Mesenchymal stem cell (in vitro differentiated cells and primary cell): ENCODE data around the gene ANTXR2.

Source experiments
- DNase-seq: peaks from one replicate; pipeline ENCODE4 v3.0.0-alpha.2; 2013
- H2AFZ ChIP-seq: one replicate; pipeline ENCODE4 v1.6.1; 2013; ENCODE audit warnings: low read depth, mild to moderate bottlenecking, control low read depth, inconsistent platforms, low read length, moderate library complexity
- H2AK5ac ChIP-seq: 2 replicates; pipeline ENCODE4 v1.6.1; 2013; ENCODE audit warnings: low read length, moderate library complexity, mild to moderate bottlenecking, inconsistent platforms; ENCODE audit not compliant: severe bottlenecking
- H2BK120ac ChIP-seq: one replicate; pipeline ENCODE4 v1.6.1; 2013; ENCODE audit warnings: low read depth, mild to moderate bottlenecking, inconsistent platforms, low read length, moderate library complexity
- H2BK12ac ChIP-seq, 2 experiments: one replicate each; pipeline ENCODE4 v1.6.1; 2013; ENCODE audit warnings: inconsistent platforms in 2 of 2, low read length in 2 of 2, mild to moderate bottlenecking in 2 of 2, moderate library complexity in 2 of 2, control low read depth in 1 of 2
- H2BK15ac ChIP-seq: one replicate; pipeline ENCODE4 v1.6.1; 2013; ENCODE audit warnings: mild to moderate bottlenecking, low read depth, inconsistent platforms; ENCODE audit not compliant: poor library complexity, severe bottlenecking
- H2BK5ac ChIP-seq: 2 replicates; pipeline ENCODE4 v1.6.1; 2013; ENCODE audit warnings: low read depth, mild to moderate bottlenecking, low read length, control low read depth, inconsistent platforms; ENCODE audit not compliant: poor library complexity, severe bottlenecking
- H3K14ac ChIP-seq, 2 experiments: one replicate each; pipeline ENCODE4 v1.6.1; 2013; ENCODE audit warnings: inconsistent platforms in 2 of 2, low read length in 2 of 2, control low read depth in 1 of 2, mild to moderate bottlenecking in 1 of 2, moderate library complexity in 1 of 2
- H3K18ac ChIP-seq, 2 experiments: one replicate each; pipeline ENCODE4 v1.6.1; 2013; ENCODE audit warnings: inconsistent platforms in 2 of 2, low read length in 2 of 2, control low read depth in 1 of 2, low read depth in 1 of 2, mild to moderate bottlenecking in 1 of 2
- H3K23ac ChIP-seq, 2 experiments: one replicate each; pipeline ENCODE4 v1.6.1; 2013; ENCODE audit warnings: inconsistent platforms in 2 of 2, low read length in 2 of 2, mild to moderate bottlenecking in 2 of 2, moderate library complexity in 2 of 2, control low read depth in 1 of 2
- H3K27ac ChIP-seq: 2 replicates; pipeline ENCODE4 v1.5.1; 2013; ENCODE audit warnings: mild to moderate bottlenecking, moderate library complexity, low read length, control low read depth, inconsistent platforms; ENCODE audit not compliant: poor library complexity, severe bottlenecking
- H3K27me3 ChIP-seq, 2 experiments: 2 replicates each; pipeline versions ENCODE4 v1.6.1 to v1.7.0; 2013; ENCODE audit warnings: low read length in 2 of 2, mild to moderate bottlenecking in 2 of 2, moderate library complexity in 2 of 2, control low read depth in 1 of 2, inconsistent platforms in 1 of 2; ENCODE audit not compliant: control insufficient read depth in 1 of 2, insufficient read depth in 1 of 2
- H3K36me3 ChIP-seq, 2 experiments: 2 replicates each; pipeline versions ENCODE4 v1.6.1 to v1.7.0; 2013; ENCODE audit warnings: low read length in 2 of 2, control low read depth in 1 of 2, inconsistent platforms in 1 of 2, low read depth in 1 of 2, mild to moderate bottlenecking in 1 of 2; ENCODE audit not compliant: insufficient read depth in 2 of 2, control insufficient read depth in 1 of 2
- H3K4ac ChIP-seq, 2 experiments: one replicate each; pipeline ENCODE4 v1.6.1; 2013; ENCODE audit warnings: inconsistent platforms in 2 of 2, low read length in 2 of 2, mild to moderate bottlenecking in 2 of 2, moderate library complexity in 2 of 2, control low read depth in 1 of 2, low read depth in 1 of 2
- H3K4me1 ChIP-seq: 2 replicates; pipeline ENCODE4 v1.6.1; 2013; ENCODE audit warnings: low read depth, low read length, control low read depth; ENCODE audit not compliant: control insufficient read depth, insufficient read depth
- H3K4me2 ChIP-seq: 2 replicates; pipeline ENCODE4 v1.6.1; 2013; ENCODE audit warnings: low read length, mild to moderate bottlenecking, inconsistent platforms; ENCODE audit not compliant: poor library complexity, severe bottlenecking
- H3K4me3 ChIP-seq, 2 experiments: 2 replicates each; pipeline versions ENCODE4 v1.5.1 to v1.7.0; 2013; ENCODE audit warnings: low read length in 2 of 2, mild to moderate bottlenecking in 2 of 2, control low read depth in 1 of 2, low read depth in 1 of 2; ENCODE audit not compliant: insufficient read depth in 1 of 2
- H3K79me1 ChIP-seq: replicated peaks from 2 replicates; pipeline ENCODE4 v1.6.1; 2013; ENCODE audit warnings: mild to moderate bottlenecking, control low read depth, low read length, inconsistent platforms; ENCODE audit not compliant: poor library complexity, severe bottlenecking
- H3K9ac ChIP-seq: 2 replicates; pipeline ENCODE4 v1.7.0; 2013; ENCODE audit warnings: mild to moderate bottlenecking, low read length, moderate library complexity
- H3K9me3 ChIP-seq: 2 replicates; pipeline ENCODE4 v1.7.0; 2013; ENCODE audit warnings: mild to moderate bottlenecking, low read length; ENCODE audit not compliant: control insufficient read depth
- H4K8ac ChIP-seq: one replicate; pipeline ENCODE4 v1.6.1; 2013; ENCODE audit warnings: inconsistent platforms, mild to moderate bottlenecking, low read length, moderate library complexity
- H4K91ac ChIP-seq: one replicate; pipeline ENCODE4 v1.6.1; 2013; ENCODE audit warnings: mild to moderate bottlenecking, low read length, inconsistent platforms
- WGBS: methylation state at CpG from one replicate; pipeline ENCODE4 v1.1.7; 2013; ENCODE audit warnings: mixed read lengths; 5-methylcytosine and 5-hydroxymethylcytosine counted together

The ANTXR2 gene

GRCh38 chr4:80097400-80098177 lies 24.6 kb upstream of the ANTXR2 start:
- no peak overlapping the region for H3K4me2 ChIP-seq
- DNase-seq = peak; percentile 57
- no peak overlapping the region for H2AK5ac ChIP-seq
- no peak overlapping the region for H4K8ac ChIP-seq
- H2BK12ac ChIP-seq = no peak overlapping the region
- no peak overlapping the region for H3K14ac ChIP-seq
- H3K4me3 ChIP-seq = peak overlapping the region in 1 of 2 experiments; percentile 3
- no peak overlapping the region for H3K18ac ChIP-seq
- H3K9ac ChIP-seq = peak overlapping the region; percentile 78
- 34% methylated on average over 4 of the region's 4 CpGs for WGBS
- no peak overlapping the region for H3K23ac ChIP-seq
- no peaks in the 10 kb centered on the region for H3K79me1 ChIP-seq
- H3K9me3 ChIP-seq = no peaks in the 10 kb centered on the region
- no peak overlapping the region for H2BK120ac ChIP-seq
- H3K36me3 ChIP-seq = no peaks in the 10 kb centered on the region
- H3K27ac ChIP-seq = no peak overlapping the region
- H2BK5ac ChIP-seq = no peak overlapping the region
- H2AFZ ChIP-seq = no peak overlapping the region
- H2BK15ac ChIP-seq = no peak overlapping the region
- no peaks in the 10 kb centered on the region for H3K27me3 ChIP-seq
- H4K91ac ChIP-seq = no peak overlapping the region
- H3K4me1 ChIP-seq = peaks cover 1% of the 10 kb centered on the region
- H3K4ac ChIP-seq = no peak overlapping the region

GRCh38 chr4:80096175-80096850 lies 23.3 kb upstream of the ANTXR2 start:
- no peak overlapping the region for H3K23ac ChIP-seq
- H3K14ac ChIP-seq = no peak overlapping the region
- no peak overlapping the region for H2BK15ac ChIP-seq
- no peaks in the 10 kb centered on the region for H3K36me3 ChIP-seq
- H2BK5ac ChIP-seq = no peak overlapping the region
- H3K79me1 ChIP-seq = no peaks in the 10 kb centered on the region
- H3K9me3 ChIP-seq = no peaks in the 10 kb centered on the region
- no peak overlapping the region for H3K4ac ChIP-seq
- no peak overlapping the region for H3K18ac ChIP-seq
- no peak for DNase-seq
- H2BK12ac ChIP-seq = no peak overlapping the region
- no peak overlapping the region for H3K4me2 ChIP-seq
- no peak overlapping the region for H3K4me3 ChIP-seq
- H3K27ac ChIP-seq = no peak overlapping the region
- WGBS = 100% methylated on average over 1 of the region's 4 CpGs
- no peak overlapping the region for H2BK120ac ChIP-seq
- no peak overlapping the region for H2AK5ac ChIP-seq
- H4K91ac ChIP-seq = no peak overlapping the region
- H3K27me3 ChIP-seq = no peaks in the 10 kb centered on the region
- H4K8ac ChIP-seq = no peak overlapping the region
- no peak overlapping the region for H2AFZ ChIP-seq
- H3K4me1 ChIP-seq = peaks cover 1% of the 10 kb centered on the region
- no peak overlapping the region for H3K9ac ChIP-seq

DNA sequence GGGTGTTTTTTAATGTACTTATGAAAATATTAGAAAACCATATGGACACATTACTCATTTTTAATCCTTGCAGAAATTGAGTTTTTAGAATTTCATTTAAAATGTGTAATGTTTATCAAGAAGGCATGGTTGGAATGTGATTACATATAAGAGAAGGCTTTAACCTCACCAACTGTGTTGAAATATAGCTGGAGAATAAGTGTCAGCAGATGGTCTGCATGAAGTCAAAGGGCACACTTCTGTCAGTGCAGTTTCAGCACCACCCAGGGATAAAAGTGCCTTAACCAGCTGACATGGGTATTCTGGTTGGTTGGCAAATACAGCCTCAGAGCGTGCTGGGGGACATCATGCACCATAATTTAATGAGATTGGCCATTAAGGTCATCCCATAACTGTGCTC lies 21.2 kb upstream of the ANTXR2 start:
- no peak overlapping the region for H2AFZ ChIP-seq
- no peak overlapping the region for H2BK12ac ChIP-seq
- no peaks in the 10 kb centered on the region for H3K27me3 ChIP-seq
- H4K8ac ChIP-seq = no peak overlapping the region
- H3K4me3 ChIP-seq = no peak overlapping the region
- H3K9me3 ChIP-seq = no peaks in the 10 kb centered on the region
- no peak overlapping the region for H3K27ac ChIP-seq
- H2BK120ac ChIP-seq = no peak overlapping the region
- H2BK15ac ChIP-seq = no peak overlapping the region
- no peaks in the 10 kb centered on the region for H3K36me3 ChIP-seq
- WGBS = 71% methylated on average over 1 of the region's 1 CpG
- peak; percentile 30 for DNase-seq
- no peak overlapping the region for H3K14ac ChIP-seq
- H2AK5ac ChIP-seq = no peak overlapping the region
- H3K9ac ChIP-seq = no peak overlapping the region
- peaks cover 1% of the 10 kb centered on the region for H3K4me1 ChIP-seq
- H3K18ac ChIP-seq = no peak overlapping the region
- H3K79me1 ChIP-seq = no peaks in the 10 kb centered on the region
- H3K23ac ChIP-seq = no peak overlapping the region
- no peak overlapping the region for H4K91ac ChIP-seq
- H2BK5ac ChIP-seq = no peak overlapping the region
- H3K4ac ChIP-seq = no peak overlapping the region
- H3K4me2 ChIP-seq = no peak overlapping the region

GRCh38 chr4:80093563-80093962 lies 20.5 kb upstream of the ANTXR2 start:
- H4K91ac ChIP-seq = no peak overlapping the region
- no peak overlapping the region for H2AFZ ChIP-seq
- H3K27me3 ChIP-seq = no peaks in the 10 kb centered on the region
- DNase-seq = no peak
- H2BK5ac ChIP-seq = no peak overlapping the region
- no peak overlapping the region for H2BK12ac ChIP-seq
- no peak overlapping the region for H2AK5ac ChIP-seq
- no peak overlapping the region for H2BK15ac ChIP-seq
- H3K27ac ChIP-seq = no peak overlapping the region
- no peaks in the 10 kb centered on the region for H3K9me3 ChIP-seq
- H3K18ac ChIP-seq = no peak overlapping the region
- H4K8ac ChIP-seq = no peak overlapping the region
- H3K4me2 ChIP-seq = no peak overlapping the region
- H3K4me3 ChIP-seq = no peak overlapping the region
- no peak overlapping the region for H3K4ac ChIP-seq
- peaks cover 1% of the 10 kb centered on the region for H3K4me1 ChIP-seq
- no peak overlapping the region for H3K14ac ChIP-seq
- H3K9ac ChIP-seq = no peak overlapping the region
- no peaks in the 10 kb centered on the region for H3K36me3 ChIP-seq
- no peak overlapping the region for H3K23ac ChIP-seq
- H2BK120ac ChIP-seq = no peak overlapping the region
- H3K79me1 ChIP-seq = no peaks in the 10 kb centered on the region
- 82% methylated on average over 2 of the region's 3 CpGs for WGBS
